Esophagus muscularis mucosa (tissue), 3 donors: Measurements from ENCODE around the gene CNOT8.
"Not testable (repeated sequence)": the region's sequence is repeated elsewhere in the genome, so short reads cannot be mapped to it uniquely, and the experiment has no call there.

Source experiments
- CTCF ChIP-seq, 3 experiments: fragments of 200-600 bp in 2 of 3; fragments of 450-650 bp in 1 of 3; sonication (generic) in 2 of 3; IDR thresholded peaks; one replicate each; pipeline ENCODE4 v1.5.1; 2017 to 2019; ENCODE audit warnings: antibody characterized with exemption in 3 of 3, mild to moderate bottlenecking in 2 of 3, moderate library complexity in 1 of 3
- POLR2A ChIP-seq: fragments of 450-650 bp; IDR thresholded peaks from one replicate; pipeline ENCODE4 v1.6.1; 2017; ENCODE audit warnings: antibody characterized with exemption, moderate library complexity, mild to moderate bottlenecking, low read depth

GRCh38 chr5:154832804-154833203 is 25.6 kb upstream of the CNOT8 start:
- TF ChIP-seq POLR2A; CTCF (IDR thresholded peaks at IDR 0.05): not testable (repeated sequence)
